Keratinocyte (primary cell): ENCODE data around the gene SETBP1. TPM values are rescaled to one million over a fixed set of nuclear protein-coding genes. Genes with fewer than 3 reads are reported as not detected.

Source experiments
- DNase-seq: peaks from one replicate; pipeline ENCODE4 v3.0.0-alpha.2; 2011; ENCODE audit warnings: low read depth, missing footprints, low spot score
- FAIRE-seq: peaks from 2 replicates; lab custom pipeline; 2011; peaks lifted over from hg19 to GRCh38; lab: Jason Lieb, UNC
- H2AFZ ChIP-seq: 2 replicates; pipeline ENCODE4 v1.6.0; 2012; ENCODE audit warnings: low read length, control low read depth, inconsistent platforms; ENCODE audit not compliant: control insufficient read depth
- H3K27ac ChIP-seq: 2 replicates; pipeline ENCODE4 v1.5.1; 2011; ENCODE audit warnings: low read length; ENCODE audit not compliant: control insufficient read depth, insufficient read depth
- H3K27me3 ChIP-seq: 3 replicates; pipeline ENCODE4 v1.6.0; 2011; ENCODE audit warnings: low read length; ENCODE audit not compliant: control insufficient read depth, insufficient read depth; ENCODE audit errors: extremely low read depth
- H3K36me3 ChIP-seq, 2 experiments: 2 replicates in 1 of 2; 3 replicates in 1 of 2; pipeline ENCODE4 v1.5.1; 2011; ENCODE audit warnings: low read length in 2 of 2, mild to moderate bottlenecking in 1 of 2; ENCODE audit not compliant: control insufficient read depth in 2 of 2, insufficient read depth in 2 of 2; ENCODE audit errors: extremely low read depth in 1 of 2
- H3K4me1 ChIP-seq: 3 replicates; pipeline ENCODE4 v1.5.1; 2011; ENCODE audit warnings: low read length; ENCODE audit not compliant: control insufficient read depth, insufficient read depth; ENCODE audit errors: extremely low read depth
- H3K4me2 ChIP-seq: 3 replicates; pipeline ENCODE4 v1.6.0; 2011; ENCODE audit warnings: low read depth, low read length; ENCODE audit not compliant: control insufficient read depth, insufficient read depth; ENCODE audit errors: extremely low read depth
- H3K4me3 ChIP-seq, 3 experiments: fragments of 200-600 bp in 1 of 3; sonication (generic) in 1 of 3; 2 replicates in 2 of 3; 3 replicates in 1 of 3; pipeline ENCODE4 v1.5.1; 2011 to 2016; ENCODE audit warnings: low read length in 3 of 3, mild to moderate bottlenecking in 3 of 3, control low read depth in 2 of 3, inconsistent platforms in 1 of 3, low read depth in 1 of 3, mixed read lengths in 1 of 3, mixed run types in 1 of 3, moderate library complexity in 1 of 3; ENCODE audit not compliant: control insufficient read depth in 2 of 3, insufficient read depth in 2 of 3; ENCODE audit errors: extremely low read depth in 1 of 3
- H3K79me2 ChIP-seq: 2 replicates; pipeline ENCODE4 v1.6.0; 2012; ENCODE audit warnings: low read length; ENCODE audit not compliant: control insufficient read depth, insufficient read depth
- H3K9ac ChIP-seq: 3 replicates; pipeline ENCODE4 v1.6.0; 2011; ENCODE audit warnings: low read length; ENCODE audit not compliant: control insufficient read depth, insufficient read depth; ENCODE audit errors: extremely low read depth
- H3K9me1 ChIP-seq: 3 replicates; pipeline ENCODE4 v1.6.0; 2011; ENCODE audit warnings: low read length; ENCODE audit not compliant: control insufficient read depth, insufficient read depth; ENCODE audit errors: extremely low read depth
- H3K9me3 ChIP-seq: 2 replicates; pipeline ENCODE4 v1.5.1; 2012; ENCODE audit warnings: low read depth, low read length; ENCODE audit not compliant: control insufficient read depth
- H4K20me1 ChIP-seq: 3 replicates; pipeline ENCODE4 v1.6.0; 2011; ENCODE audit warnings: low read length; ENCODE audit not compliant: control insufficient read depth, insufficient read depth; ENCODE audit errors: extremely low read depth
- CTCF ChIP-seq, 3 experiments: IDR thresholded peaks in 1 of 3; conservative IDR thresholded peaks in 1 of 3; optimal IDR thresholded peaks in 1 of 3; 2 replicates in 2 of 3; 3 replicates in 1 of 3; pipeline versions ENCODE3 to v1.5.1; 2011; ENCODE audit warnings: low read length in 3 of 3, mild to moderate bottlenecking in 3 of 3, moderate library complexity in 2 of 3, control low read depth in 1 of 3, inconsistent platforms in 1 of 3; ENCODE audit not compliant: insufficient read depth in 2 of 3; ENCODE audit errors: extremely low read depth in 1 of 3
- EZH2 ChIP-seq: IDR thresholded peaks from one replicate; pipeline ENCODE4 v1.6.1; 2012; ENCODE audit warnings: inconsistent platforms, mild to moderate bottlenecking, low read length, moderate library complexity
- dilution Hi-C: fragments of 300-500 bp; cut with MboI; formaldehyde crosslinking; loops from one replicate; pipeline ENCODE4 v1.7.0; 2020; ENCODE audit warnings: low sequenced_read_pairs; ENCODE audit not compliant: extremely low pct_ligation_motif_present
- polyA plus RNA-seq, 5 experiments: library from polyadenylated mRNA; depleted of rRNA in 3 of 5; stranded (reverse) in 3 of 5; stranded (forward) in 1 of 5; unstranded in 1 of 5; fragments of >200 nt; gene quantifications; 1 replicate in 1 of 5; 2 replicates in 3 of 5; 3 replicates in 1 of 5; pipeline versions ENCODE4 v1.2.1 to v1.2.3, GENCODE V29; 2011 to 2012; ENCODE audit warnings: missing spikeins in 2 of 5, low read depth in 1 of 5, low replicate concordance in 1 of 5

Gene SETBP1
- polyA plus RNA-seq, 1 donor (not counting 4 experiments of a cell fraction or from before 2014, with no cell fraction given): 3.3 TPM

GRCh38 chr18:44687421-44687820 lies 6.7 kb downstream of the SETBP1 start:
- H3K4me2 ChIP-seq: no peak overlapping the region
- H2AFZ ChIP-seq: no peak overlapping the region
- H3K79me2 ChIP-seq: peaks cover 47% of the 10 kb centered on the region
- H3K27ac ChIP-seq: no peak overlapping the region
- no peak for DNase-seq
- H3K27me3 ChIP-seq: no peaks in the 10 kb centered on the region
- dilution Hi-C loops: no loop called here
- peaks cover 2% of the 10 kb centered on the region for H3K9me1 ChIP-seq
- no peak for FAIRE-seq
- no peaks in the 10 kb centered on the region for H3K36me3 ChIP-seq
- no peak for TF ChIP-seq CTCF (optimal IDR thresholded peaks at IDR 0.05 in 1 of 3, IDR thresholded peaks at IDR 0.05 in 1 of 3, conservative IDR thresholded peaks at IDR 0.05 in 1 of 3; ENCODE audit: extremely low read depth in 1 of 3, insufficient read depth in 2 of 3, low read length in 3 of 3)
- TF ChIP-seq EZH2: no peak
- H3K9ac ChIP-seq: no peak overlapping the region
- H3K4me1 ChIP-seq: peaks cover 24% of the 10 kb centered on the region
- no peak overlapping the region for H3K4me3 ChIP-seq
- no peaks in the 10 kb centered on the region for H4K20me1 ChIP-seq
- H3K9me3 ChIP-seq: no peaks in the 10 kb centered on the region

GRCh38 chr18:44689736-44690135 lies 9.0 kb downstream of the SETBP1 start:
- Histone ChIP-seq H3K79me2 (peaks cover 34% of the 10 kb centered on the region), H3K4me3 (no peak overlapping the region), H3K4me2 (no peak overlapping the region), H3K4me1 (peaks cover 31% of the 10 kb centered on the region), H3K9me3 (no peaks in the 10 kb centered on the region), H3K27ac (no peak overlapping the region), H4K20me1 (no peaks in the 10 kb centered on the region), H3K9me1 (peaks cover 2% of the 10 kb centered on the region), H2AFZ (no peak overlapping the region), H3K9ac (no peak overlapping the region), H3K36me3 (no peaks in the 10 kb centered on the region), H3K27me3 (no peaks in the 10 kb centered on the region)
- no peak for DNase-seq
- TF ChIP-seq EZH2 (no peak), CTCF (optimal IDR thresholded peaks at IDR 0.05 in 1 of 3, IDR thresholded peaks at IDR 0.05 in 1 of 3, conservative IDR thresholded peaks at IDR 0.05 in 1 of 3; ENCODE audit: extremely low read depth in 1 of 3, insufficient read depth in 2 of 3, low read length in 3 of 3) (no peak)
- FAIRE-seq: no peak
- dilution Hi-C loops: no loop called here
